HG03565 (cell line): Measurements from ENCODE around the gene DMD.
"Not testable (repeated sequence)": the region's sequence is repeated elsewhere in the genome, so short reads cannot be mapped to it uniquely, and the experiment has no call there.

Experiments
- ATAC-seq: cut with Tn5 transposase; IDR thresholded peaks from one replicate; pipeline ENCODE4 v1.9.1; 2021; ENCODE audit warnings: mild to moderate bottlenecking, moderate library complexity; ENCODE audit not compliant: unreplicated experiment

The DMD gene

DNA sequence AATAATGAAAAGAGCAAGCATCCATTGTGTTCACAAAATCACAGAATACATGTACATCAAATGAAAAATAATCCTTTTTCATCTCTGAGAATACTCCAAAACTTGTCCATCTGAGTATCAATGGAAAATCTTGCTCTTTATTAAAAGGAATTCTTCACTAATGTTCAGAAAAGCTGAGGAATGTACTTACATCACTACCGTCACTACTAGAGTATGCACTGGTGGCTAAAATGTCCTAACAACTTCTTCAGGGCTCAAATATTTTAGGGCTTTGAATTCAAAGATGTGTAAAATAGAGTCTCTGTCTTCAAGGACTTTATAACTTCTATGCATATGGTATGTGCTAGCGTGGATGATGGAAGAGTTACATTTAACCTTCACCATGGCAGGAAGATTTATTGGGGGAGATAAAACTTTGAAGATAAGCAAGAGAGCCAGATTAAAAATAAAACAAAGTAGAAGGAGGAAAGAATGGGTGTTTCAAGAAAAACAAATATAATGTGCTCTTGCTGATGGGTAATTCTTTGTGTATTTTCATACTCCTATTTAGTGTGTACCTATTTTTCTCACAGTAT, 55.1 kb downstream of the DMD start:
- no peak for ATAC-seq

- ATAC-seq, result no peak
These were observed 61.8 kb downstream of the DMD start for GRCh38 chrX:33149580-33149979.

GRCh38 chrX:33149085-33149484, 62.3 kb downstream of the DMD start:
- ATAC-seq, result no peak

- ATAC-seq, result no peak
These were observed 69.0 kb downstream of the DMD start for GRCh38 chrX:33142331-33142730.

DNA sequence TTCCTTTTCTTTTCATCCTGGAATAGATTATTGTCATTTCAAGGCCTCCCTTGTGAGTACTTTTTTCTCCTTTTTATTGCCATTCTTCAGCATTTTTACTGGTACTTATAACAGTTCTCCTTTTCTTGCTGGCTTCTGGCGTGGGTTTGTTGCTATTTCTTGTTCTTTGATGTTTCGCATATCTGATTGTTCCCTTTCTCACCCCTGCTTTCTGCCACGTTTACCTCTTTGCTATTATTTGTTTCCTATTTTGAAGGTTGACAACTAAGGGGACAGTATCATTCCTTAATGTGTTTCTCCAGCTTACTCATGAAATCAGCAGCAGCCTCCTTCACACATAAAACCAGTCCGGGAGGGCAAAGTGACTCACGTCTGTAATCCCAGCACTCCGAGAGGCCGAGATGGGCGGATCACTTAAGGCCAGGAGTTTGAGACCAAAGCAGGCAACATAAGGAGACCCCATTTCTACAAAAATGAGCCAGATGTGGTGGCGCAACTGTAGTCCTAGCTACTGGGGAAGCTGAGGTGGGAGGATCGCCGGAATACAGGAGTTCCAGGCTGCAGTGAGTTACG, 72.6 kb downstream of the DMD start:
- no peak for ATAC-seq

GRCh38 chrX:33134164-33134563, 77.2 kb downstream of the DMD start:
- no peak for ATAC-seq

DNA sequence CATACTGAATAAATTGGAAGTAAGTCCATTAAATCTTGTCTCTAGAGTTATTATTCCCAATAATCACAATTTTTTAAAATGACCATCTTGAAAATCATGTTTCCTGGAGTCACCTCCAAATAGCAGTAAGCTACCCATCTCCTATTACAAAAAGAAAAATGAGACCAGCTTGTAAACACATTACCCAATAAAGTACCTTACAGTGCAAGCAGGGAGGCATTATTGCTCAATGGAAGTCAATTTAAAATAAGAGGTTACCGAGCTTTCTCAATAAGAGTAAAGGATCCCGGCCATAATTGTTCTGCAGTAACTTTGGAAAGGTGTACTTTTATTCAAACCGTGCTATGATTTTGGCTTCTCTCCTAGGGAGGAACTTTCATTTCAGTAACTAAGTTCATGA, 78.0 kb downstream of the DMD start:
- no peak for ATAC-seq

- ATAC-seq, result no peak
These were observed 78.8 kb downstream of the DMD start for GRCh38 chrX:33132569-33132968.

DNA sequence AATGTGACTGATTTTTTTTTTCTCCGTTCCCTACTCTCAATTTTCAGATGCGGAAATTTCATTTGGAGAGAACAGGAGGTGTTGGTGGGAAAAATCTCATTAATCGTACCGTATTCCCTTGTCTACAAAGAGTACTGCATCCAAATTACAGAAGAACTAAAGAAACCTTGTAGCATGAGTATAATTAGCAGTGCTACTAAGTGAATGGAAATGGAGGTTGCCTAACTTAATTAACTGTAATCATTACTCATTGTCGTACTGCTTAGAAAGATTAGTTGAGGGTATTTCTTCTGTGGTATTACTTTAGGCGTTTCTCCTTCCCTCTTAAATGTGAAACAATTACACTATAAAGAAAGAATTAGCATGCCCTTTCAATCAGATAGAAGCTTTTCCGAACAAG, 81.7 kb downstream of the DMD start:
- ATAC-seq, result no peak

DNA sequence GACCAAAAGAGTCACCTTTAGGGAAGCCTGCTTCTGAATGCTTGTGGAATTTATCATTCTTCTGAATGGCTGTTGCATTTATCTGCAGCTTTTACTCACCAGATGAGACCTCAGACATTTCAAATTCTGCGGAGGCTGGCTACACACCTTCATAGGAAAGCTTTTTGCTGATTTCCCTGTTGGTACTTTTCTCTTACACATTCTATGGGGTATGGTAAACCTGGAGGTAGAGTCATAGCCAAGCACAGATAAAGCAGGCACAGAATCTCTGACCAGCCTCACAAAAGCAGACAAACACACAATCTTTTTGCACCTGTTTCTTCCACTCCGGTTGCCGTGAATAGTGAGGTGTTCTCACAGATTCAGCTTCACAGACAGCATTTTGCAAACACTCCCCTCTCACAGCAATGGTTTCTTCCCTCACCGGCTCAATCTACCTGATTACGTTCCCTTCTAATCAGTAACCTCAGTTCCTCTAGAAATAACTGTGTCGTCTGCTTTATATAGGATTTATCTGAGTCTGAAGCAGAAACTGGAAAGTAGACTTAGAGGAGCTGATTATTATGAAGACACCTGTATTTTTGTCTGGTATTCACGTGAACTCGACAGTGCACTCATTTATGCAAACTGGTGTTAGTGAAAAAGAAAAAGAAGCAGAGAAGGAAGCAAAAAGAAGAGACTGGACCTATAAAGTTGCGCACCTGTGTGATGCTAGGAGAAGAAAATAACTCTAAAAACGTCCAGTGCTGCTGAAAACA, 83.1 kb downstream of the DMD start:
- no peak for ATAC-seq

- ATAC-seq, result no peak
These were observed 84.9 kb downstream of the DMD start for GRCh38 chrX:33126469-33126868.

DNA sequence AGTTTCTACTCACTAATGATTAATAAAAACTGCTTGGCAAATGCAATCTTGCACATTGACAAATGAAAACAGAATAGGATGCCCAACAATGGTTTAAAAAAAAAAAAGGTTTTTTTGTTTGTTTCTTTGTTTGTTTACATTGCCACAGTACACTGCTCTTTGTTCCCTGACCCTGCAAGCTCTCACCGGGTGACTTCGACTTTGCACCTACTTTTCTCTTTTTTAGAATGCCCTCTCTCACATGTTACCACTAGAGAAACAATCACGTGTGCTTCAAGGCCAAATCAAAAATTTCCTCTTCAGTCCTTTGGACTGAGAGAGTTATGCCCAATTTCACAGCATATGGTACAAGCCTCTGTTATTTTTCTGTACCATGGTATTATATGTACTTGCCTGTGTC, 101.5 kb downstream of the DMD start:
- ATAC-seq, result no peak

DNA sequence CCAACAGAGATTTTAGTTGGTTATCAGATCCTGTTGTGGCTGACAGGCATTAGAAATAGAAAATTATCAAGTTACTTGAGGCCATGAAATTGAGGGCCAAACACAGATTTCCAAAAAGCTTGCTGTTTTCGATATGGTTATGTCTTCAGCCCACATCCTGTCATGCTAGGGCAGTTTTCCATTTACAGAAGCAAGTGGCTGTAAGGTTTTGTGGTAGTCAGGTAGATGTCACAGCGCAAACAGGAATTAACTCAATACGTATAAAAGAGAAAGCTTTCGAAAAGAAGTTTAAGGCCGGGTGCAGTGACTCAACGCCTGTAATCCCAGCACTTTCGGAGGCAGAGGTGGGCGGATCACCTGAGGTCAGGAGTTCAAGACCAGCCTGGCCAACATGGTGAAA, 104.6 kb downstream of the DMD start:
- no peak for ATAC-seq

DNA sequence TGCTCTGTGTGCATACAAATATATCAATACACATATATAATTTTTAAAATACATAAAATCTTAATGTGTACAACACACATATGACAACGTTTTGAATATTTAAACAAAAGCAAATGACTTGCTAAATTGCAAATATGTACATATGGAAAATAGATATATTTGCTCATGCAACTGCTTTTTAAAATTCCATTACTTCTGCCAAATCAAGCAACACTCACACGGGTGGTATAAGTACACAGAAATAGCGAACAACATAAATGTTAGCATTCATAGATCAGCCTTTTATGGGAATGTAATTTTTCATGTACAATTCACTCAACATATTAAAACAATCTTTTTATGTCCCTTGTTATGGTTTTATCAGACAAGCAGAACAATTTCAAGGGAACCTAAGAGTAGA, 116.3 kb downstream of the DMD start:
- no peak for ATAC-seq

DNA sequence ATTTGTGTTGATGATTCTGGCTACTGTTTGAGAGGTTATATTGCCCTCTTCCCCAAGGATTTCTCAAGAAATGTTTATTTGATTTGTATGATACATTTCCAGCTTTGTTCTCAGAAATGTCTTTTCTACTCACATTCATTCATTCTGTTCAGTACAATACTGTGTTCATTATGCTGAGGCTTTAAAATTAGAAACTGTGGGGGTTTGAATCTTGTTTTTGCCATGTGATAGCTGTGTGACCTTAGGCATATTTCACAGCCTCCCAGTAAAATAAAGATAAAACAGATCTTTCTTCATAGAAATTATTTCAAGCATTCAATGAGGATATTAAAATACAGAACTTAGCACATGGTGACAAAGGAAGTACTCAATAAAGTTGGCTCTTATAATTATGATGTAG, 123.9 kb downstream of the DMD start:
- ATAC-seq, result no peak

DNA sequence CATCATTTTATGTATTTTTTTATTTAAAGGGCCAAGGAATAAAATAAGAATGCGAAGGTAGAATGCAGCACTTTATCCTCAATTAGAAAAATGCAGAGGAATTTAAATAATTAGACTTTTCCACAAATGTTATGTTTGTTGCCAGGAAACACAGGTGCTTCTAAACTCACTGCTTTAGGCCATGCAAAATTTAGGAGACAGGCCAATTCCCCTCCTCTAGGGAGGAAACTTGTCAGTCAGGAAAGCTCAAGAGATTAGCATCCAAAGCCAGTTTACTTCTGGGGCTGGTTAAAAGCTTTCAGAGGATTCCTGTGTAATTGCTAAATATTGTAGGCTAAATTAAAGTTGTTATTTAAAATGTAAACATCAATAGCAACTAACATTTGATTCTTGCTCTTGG, 124.5 kb downstream of the DMD start:
- no peak for ATAC-seq

DNA sequence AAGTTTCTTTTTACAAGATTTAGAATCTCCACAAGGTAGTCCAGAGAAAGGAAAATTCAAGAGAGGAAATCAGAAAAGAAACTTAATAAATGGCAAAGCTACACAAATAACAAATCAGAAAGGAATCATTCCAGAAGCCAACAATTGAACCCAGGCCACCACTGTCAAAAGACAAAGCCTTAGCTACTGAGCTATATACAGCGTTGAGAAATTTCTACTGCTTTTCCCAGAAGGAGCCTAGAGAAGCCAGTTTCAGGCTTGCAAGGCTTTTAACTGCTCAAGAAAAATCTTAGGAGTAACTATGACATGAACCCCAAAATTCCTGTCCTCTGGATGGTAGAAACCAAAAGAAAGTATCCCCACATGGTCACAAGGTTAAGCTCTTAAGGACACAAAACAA, 129.0 kb downstream of the DMD start:
- no peak for ATAC-seq

GRCh38 chrX:33078273-33078672, 133.1 kb downstream of the DMD start:
- ATAC-seq, result no peak

DNA sequence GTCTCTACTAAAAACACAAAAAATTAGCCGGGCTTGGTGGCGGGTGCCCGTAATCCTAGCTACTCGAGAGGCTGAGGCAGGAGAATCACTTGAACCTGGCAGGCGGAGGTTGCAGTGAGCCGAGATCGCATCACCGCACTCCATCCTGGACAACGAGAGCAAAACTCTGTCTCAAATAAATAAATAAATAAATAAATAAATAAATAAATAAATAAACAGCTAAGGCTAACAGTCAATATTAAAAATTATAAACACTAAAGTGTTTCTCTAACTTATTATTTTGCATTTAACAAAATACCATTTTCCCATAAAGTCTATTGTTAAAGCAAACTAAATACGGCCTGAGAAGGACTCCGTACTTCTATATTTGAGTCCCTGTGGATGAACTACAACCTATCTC, 137.7 kb downstream of the DMD start:
- not testable (repeated sequence) for ATAC-seq

DNA sequence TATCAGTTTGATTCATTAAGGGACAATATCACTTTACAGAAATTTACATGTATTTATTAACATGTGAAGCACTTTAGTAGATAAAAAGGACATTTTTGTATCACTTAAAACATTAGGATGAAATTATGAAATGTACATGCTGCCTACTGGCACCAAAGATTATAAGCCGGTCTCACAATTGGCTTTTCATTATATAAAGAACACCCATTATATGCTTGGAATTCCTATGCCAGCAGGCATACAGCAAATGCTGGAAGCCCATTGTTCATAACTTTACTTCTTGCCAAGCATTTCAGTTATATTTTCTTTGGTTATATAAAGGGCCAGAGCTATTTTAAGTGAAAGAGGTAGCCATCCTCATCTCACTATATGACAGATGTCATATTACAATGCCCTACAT, 145.9 kb downstream of the DMD start:
- no peak for ATAC-seq

DNA sequence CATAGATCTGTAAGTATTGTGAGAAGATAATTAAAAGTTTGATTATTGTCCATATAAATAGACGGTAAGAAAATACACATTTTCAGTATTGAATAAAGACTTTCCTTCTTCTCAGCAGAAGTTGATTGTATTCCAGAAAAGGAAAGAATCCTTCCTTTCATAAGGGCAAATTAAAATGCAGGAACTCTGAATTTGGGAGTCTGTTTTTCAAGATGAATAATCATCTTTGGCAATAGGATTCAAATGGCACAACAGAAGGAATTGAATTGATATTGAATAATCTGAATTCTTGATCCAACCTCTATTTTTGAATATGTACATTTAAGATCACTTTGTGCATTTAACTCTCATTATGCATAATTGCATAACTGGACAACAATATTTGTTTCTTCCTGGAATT, 149.3 kb downstream of the DMD start:
- no peak for ATAC-seq

DNA sequence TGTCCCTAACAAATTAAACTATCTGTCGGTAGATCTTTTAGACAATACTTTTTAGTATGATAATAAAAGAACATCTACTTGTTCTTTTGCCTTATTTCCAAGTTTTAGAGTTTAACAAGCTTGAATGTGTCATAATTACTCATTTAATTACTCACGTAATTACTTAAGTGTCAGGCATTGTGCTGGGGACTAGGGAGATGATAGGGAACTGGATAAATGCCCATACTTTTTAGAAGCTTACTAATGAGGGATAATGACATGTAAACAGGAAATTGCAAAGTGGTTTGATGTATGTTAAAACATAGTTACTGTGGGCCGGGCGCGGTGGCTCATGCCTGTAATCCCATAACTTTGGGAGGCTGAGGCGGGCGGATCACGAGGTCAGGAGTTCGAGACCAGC, 158.3 kb downstream of the DMD start:
- ATAC-seq, result no peak

- ATAC-seq, result no peak
These were observed 165.5 kb downstream of the DMD start for GRCh38 chrX:33045882-33046281.
